ENCODE results near the gene KIZ.
"Not testable (repeated sequence)": the region's sequence is repeated elsewhere in the genome, so short reads cannot be mapped to it uniquely, and the experiment has no call there.

Gene KIZ

GRCh38 chr20:21234324-21234723 lies 108.4 kb downstream of the KIZ start:
- DNase-seq: no peak

- DNase-seq: no peak
Measured at GRCh38 chr20:21234806-21235483, 109.1 kb downstream of the KIZ start.

- no peak for DNase-seq
Measured at GRCh38 chr20:21235484-21236445, 109.9 kb downstream of the KIZ start.

GRCh38 chr20:21237956-21238799 lies 112.3 kb downstream of the KIZ start:
- no peak for DNase-seq

- DNase-seq: no peak
Measured at GRCh38 chr20:21238818-21239536, 113.1 kb downstream of the KIZ start.

GRCh38 chr20:21240394-21240793 lies 114.5 kb downstream of the KIZ start:
- no peak for DNase-seq

- DNase-seq: no peak
Measured at GRCh38 chr20:21241406-21241805, 115.5 kb downstream of the KIZ start.

GRCh38 chr20:21243811-21244210 lies 117.9 kb downstream of the KIZ start:
- no peak for DNase-seq

- no peak for DNase-seq
Measured at GRCh38 chr20:21244808-21245207, 118.9 kb downstream of the KIZ start.

GRCh38 chr20:21246161-21246560 lies 120.3 kb downstream of the KIZ start:
- no peak for DNase-seq

GRCh38 chr20:21247603-21248095 lies 121.8 kb downstream of the KIZ start:
- DNase-seq: not testable (repeated sequence)

GRCh38 chr20:21251278-21251677 lies 125.4 kb downstream of the KIZ start:
- no peak for DNase-seq

GRCh38 chr20:21257192-21257591 lies 131.3 kb downstream of the KIZ start:
- no peak for DNase-seq

GRCh38 chr20:21258411-21258810 lies 132.5 kb downstream of the KIZ start:
- DNase-seq: no peak

GRCh38 chr20:21259346-21259745 lies 133.5 kb downstream of the KIZ start:
- no peak for DNase-seq

GRCh38 chr20:21262812-21263211 lies 136.9 kb downstream of the KIZ start:
- DNase-seq: no peak

- no peak for DNase-seq
Measured at GRCh38 chr20:21265261-21266190, 139.6 kb downstream of the KIZ start.

GRCh38 chr20:21266191-21266536 lies 140.3 kb downstream of the KIZ start:
- DNase-seq: no peak

- no peak for DNase-seq
Measured at GRCh38 chr20:21269772-21270171, 143.9 kb downstream of the KIZ start.

- no peak for DNase-seq
Measured at GRCh38 chr20:21270806-21271205, 144.9 kb downstream of the KIZ start.

GRCh38 chr20:21272279-21272678 lies 146.4 kb downstream of the KIZ start:
- DNase-seq: no peak

Data from cortex of kidney (tissue), 1 donor.